ENCODE data around the gene LSM7. TPM values are rescaled to one million over a fixed set of nuclear protein-coding genes. Genes with fewer than 3 reads are reported as not detected.

The LSM7 gene
- total and polyA plus RNA-seq, 2 experiments from 2014 or later, result 299 to 409 TPM

GRCh38 chr19:2309734-2310362 is 18.5 kb downstream of the LSM7 start:
- Mint-ChIP-seq H3K27me3 (ENCODE audit: insufficient read depth, low read depth, poor library complexity) (peaks cover 42% of the 10 kb centered on the region), H3K4me3 (no peak overlapping the region), H3K27ac (no peak overlapping the region), H3K4me1 (peaks cover 3% of the 10 kb centered on the region; the same call in 2 of the 3 replicates), H3K9me3 (no peaks in the 10 kb centered on the region; the same call in 2 of the 3 replicates), H3K36me3 (ENCODE audit: low read depth) (no peaks in the 10 kb centered on the region)
- ATAC-seq (no peak), DNase-seq (ENCODE audit: low spot score) (no peak)
- no peaks in the 10 kb centered on the region for H3K36me3 ChIP-seq (ENCODE audit: insufficient read depth)
- no peaks in the 10 kb centered on the region for H3F3A ChIP-seq (replicated peaks; ENCODE audit: low read depth)
- H3K9me2 ChIP-seq (ENCODE audit: insufficient read depth), result no peaks in the 10 kb centered on the region
- no peaks in the 10 kb centered on the region for H3K79me2 ChIP-seq (replicated peaks; ENCODE audit: insufficient read depth)
- no peak for TF ChIP-seq JUNB (IDR thresholded peaks at IDR 0.05; ENCODE audit: unreplicated experiment)
- no peak for TF ChIP-seq ZNF114 (CRISPR knock-in tag; IDR thresholded peaks at IDR 0.05)
- no peak for TF ChIP-seq POLR2AphosphoS5 (IDR thresholded peaks at IDR 0.05; ENCODE audit: low read depth)
- no peak for TF ChIP-seq CREB1 (CRISPR knock-in tag; IDR thresholded peaks at IDR 0.05; ENCODE audit: low read depth)
- TF ChIP-seq EZH2 (IDR thresholded peaks at IDR 0.05; ENCODE audit: low read depth, unreplicated experiment), result no peak
- no peak for TF ChIP-seq REST (IDR thresholded peaks at IDR 0.05; ENCODE audit: unreplicated experiment)
- TF ChIP-seq ETS1 (IDR thresholded peaks at IDR 0.05), result no peak
- TF ChIP-seq NANOG (IDR thresholded peaks at IDR 0.05; ENCODE audit: borderline replicate concordance), result no peak
- H4K20me1 ChIP-seq (replicated peaks; ENCODE audit: insufficient read depth), result no peaks in the 10 kb centered on the region
- H3K27me3 ChIP-seq (ENCODE audit: insufficient read depth), result peaks cover 35% of the 10 kb centered on the region
- H3K4me1 ChIP-seq (ENCODE audit: insufficient read depth), result no peaks in the 10 kb centered on the region
- no peak overlapping the region for H2AFZ ChIP-seq
- H3K4me2 ChIP-seq, result no peak overlapping the region
- no peak overlapping the region for H3K27ac ChIP-seq (ENCODE audit: low read depth)
- H3K4me3 ChIP-seq, result no peak overlapping the region

- H3K4me3 ChIP-seq, result peak within 1 kb of the TSS; percentile 58
- H2AFZ ChIP-seq, result peak within 1 kb of the TSS; percentile 93
- DNase-seq (ENCODE audit: low spot score), result no peak
Observed at GRCh38 chr19:2308114-2308556, 20.3 kb downstream of the LSM7 start, which contains the start of gene LINGO3. LINGO3 (minus strand) TSS chr19:2308154; CDS start chr19:2291776, 16,378 bp downstream.

More at GRCh38 chr19:2308114-2308556, 20.3 kb downstream of the LSM7 start, which contains the start of gene LINGO3:
- H3K4me1 ChIP-seq (ENCODE audit: insufficient read depth), result peaks cover under 1% of the 10 kb centered on the region; the same call in 1 of the 2 replicates
- ATAC-seq, result no peak; the same call in 2 of the 3 replicates
- Mint-ChIP-seq H3K27me3 (ENCODE audit: insufficient read depth, low read depth, poor library complexity) (peaks cover 47% of the 10 kb centered on the region), H3K36me3 (ENCODE audit: low read depth) (no peaks in the 10 kb centered on the region), H3K27ac (no peak within 1 kb of the TSS), H3K9me3 (no peaks in the 10 kb centered on the region; the same call in 2 of the 3 replicates), H3K4me1 (peaks cover 3% of the 10 kb centered on the region), H3K4me3 (peak within 1 kb of the TSS; percentile 63)
- H3K27me3 ChIP-seq (ENCODE audit: insufficient read depth), result peaks cover 36% of the 10 kb centered on the region
- H3K79me2 ChIP-seq (replicated peaks; ENCODE audit: insufficient read depth), result no peaks in the 10 kb centered on the region
- no peaks in the 10 kb centered on the region for H4K20me1 ChIP-seq (replicated peaks; ENCODE audit: insufficient read depth)
- no peaks in the 10 kb centered on the region for H3F3A ChIP-seq (replicated peaks; ENCODE audit: low read depth)
- H3K9me2 ChIP-seq (ENCODE audit: insufficient read depth), result no peaks in the 10 kb centered on the region
- no peak within 1 kb of the TSS for H3K27ac ChIP-seq (ENCODE audit: low read depth)
- peak within 1 kb of the TSS; percentile 79 for H3K4me2 ChIP-seq
- H3K36me3 ChIP-seq (ENCODE audit: insufficient read depth), result no peaks in the 10 kb centered on the region
- TF ChIP-seq ZNF114 (CRISPR knock-in tag; IDR thresholded peaks at IDR 0.05) (no peak), CTCF (conservative IDR thresholded peaks at IDR 0.05; ENCODE audit: low read depth in 2 of 2) (no peak), ETS1 (IDR thresholded peaks at IDR 0.05) (no peak), EZH2 (IDR thresholded peaks at IDR 0.05; ENCODE audit: low read depth, unreplicated experiment) (no peak), ZNF331 (CRISPR knock-in tag; IDR thresholded peaks at IDR 0.05; ENCODE audit: low read depth) (no peak), STAT1 (IDR thresholded peaks at IDR 0.05; ENCODE audit: unreplicated experiment) (no peak), CREB1 (CRISPR knock-in tag; IDR thresholded peaks at IDR 0.05; ENCODE audit: low read depth) (no peak)

All from GM23338 (cell line).